Endothelial cell of umbilical vein (primary cell): ENCODE data around the gene SMCO2. TPM values are rescaled to one million over a fixed set of nuclear protein-coding genes. Genes with fewer than 3 reads are reported as not detected.

ENCODE experiments used
- BruUV-seq: library from RNA; stranded (reverse); fragments of 400-500 nt; replicated peaks from 2 replicates; lab custom pipeline; 2021; lab: Mats Ljungman, UMichigan
- CTCF ChIA-PET: fragments of 300-600, 350-600 bp; sonication (Branson Sonifier 250); formaldehyde crosslinking; loops from one replicate; lab custom pipeline; 2021; ENCODE audit warnings: antibody characterized with exemption, inconsistent platforms; lab: Charles Lee
- POLR2A ChIA-PET: fragments of 300-600, 350-600 bp; sonication (Branson Sonifier 250); formaldehyde crosslinking; loops from one replicate; lab custom pipeline; 2021; ENCODE audit warnings: antibody characterized with exemption, inconsistent platforms; lab: Charles Lee
- DNase-seq: peaks from one replicate; pipeline ENCODE4 v3.0.0-alpha.2; 2011; ENCODE audit warnings: low read depth, low spot score
- FAIRE-seq: peaks from 2 replicates; lab custom pipeline; 2011; peaks lifted over from hg19 to GRCh38; lab: Jason Lieb, UNC
- H2AFZ ChIP-seq: 2 replicates; pipeline ENCODE4 v1.6.0; 2012; ENCODE audit warnings: low read depth, low read length, control low read depth, inconsistent platforms
- H3K27ac ChIP-seq: 2 replicates; pipeline ENCODE4 v1.5.1; 2011; ENCODE audit warnings: low read depth, mild to moderate bottlenecking, control low read depth, low read length, moderate library complexity; ENCODE audit not compliant: insufficient read depth
- H3K27me3 ChIP-seq, 2 experiments: 2 replicates each; pipeline versions ENCODE4 v1.6.0 to v1.6.1; 2011; ENCODE audit warnings: low read length in 2 of 2, mixed read lengths in 1 of 2; ENCODE audit not compliant: control insufficient read depth in 2 of 2, insufficient read depth in 2 of 2
- H3K36me3 ChIP-seq, 2 experiments: 2 replicates in 1 of 2; 3 replicates in 1 of 2; pipeline ENCODE4 v1.5.1; 2011; ENCODE audit warnings: low read length in 2 of 2, mild to moderate bottlenecking in 1 of 2, moderate library complexity in 1 of 2; ENCODE audit not compliant: control insufficient read depth in 2 of 2, insufficient read depth in 2 of 2; ENCODE audit errors: extremely low read depth in 1 of 2
- H3K4me1 ChIP-seq: 3 replicates; pipeline ENCODE4 v1.5.1; 2011; ENCODE audit warnings: mild to moderate bottlenecking, low read length; ENCODE audit not compliant: control insufficient read depth, insufficient read depth; ENCODE audit errors: extremely low read depth
- H3K4me2 ChIP-seq: 2 replicates; pipeline ENCODE4 v1.6.1; 2011; ENCODE audit warnings: low read length, control low read depth, mixed read lengths; ENCODE audit not compliant: insufficient read depth
- H3K4me3 ChIP-seq, 3 experiments: fragments of 200-600 bp in 1 of 3; sonication (generic), shearing (Covaris generic) in 1 of 3; replicated peaks in 1 of 3; 2 replicates each; pipeline ENCODE4 v1.5.1; 2011 to 2016; ENCODE audit warnings: control low read depth in 3 of 3, low read length in 3 of 3, mild to moderate bottlenecking in 2 of 3, inconsistent platforms in 1 of 3, low read depth in 1 of 3, moderate library complexity in 1 of 3; ENCODE audit not compliant: insufficient read depth in 1 of 3
- H3K79me2 ChIP-seq: 2 replicates; pipeline ENCODE4 v1.6.0; 2012; ENCODE audit warnings: low read length, inconsistent platforms; ENCODE audit not compliant: control insufficient read depth, insufficient read depth
- H3K9ac ChIP-seq: replicated peaks from 2 replicates; pipeline ENCODE3; 2011; ENCODE audit warnings: low read length, control low read depth; ENCODE audit not compliant: insufficient read depth; ENCODE audit errors: extremely low read depth
- H3K9me1 ChIP-seq: replicated peaks from 3 replicates; pipeline ENCODE4 v1.6.0; 2011; ENCODE audit warnings: mild to moderate bottlenecking, low read length; ENCODE audit not compliant: control insufficient read depth, insufficient read depth; ENCODE audit errors: extremely low read depth
- H3K9me3 ChIP-seq: replicated peaks from 2 replicates; pipeline ENCODE4 v1.5.1; 2012; ENCODE audit warnings: low read length, inconsistent platforms; ENCODE audit not compliant: control insufficient read depth, insufficient read depth
- H4K20me1 ChIP-seq: replicated peaks from 2 replicates; pipeline ENCODE3; 2011; ENCODE audit warnings: mild to moderate bottlenecking, low read length; ENCODE audit not compliant: control insufficient read depth, insufficient read depth; ENCODE audit errors: extremely low read depth
- FOS ChIP-seq: IDR thresholded peaks from 2 replicates; pipeline ENCODE4 v1.6.1; 2011; ENCODE audit warnings: mild to moderate bottlenecking, low read length, moderate library complexity, borderline replicate concordance; ENCODE audit not compliant: insufficient read depth
- GATA2 ChIP-seq: IDR thresholded peaks from 2 replicates; pipeline ENCODE4 v1.7.0; 2011; ENCODE audit warnings: low read depth, mild to moderate bottlenecking, moderate library complexity, mixed read lengths, low read length; ENCODE audit not compliant: insufficient read length, insufficient read depth
- JUN ChIP-seq: IDR thresholded peaks from 2 replicates; pipeline ENCODE4 v1.6.1; 2011; ENCODE audit warnings: borderline replicate concordance, low read depth; ENCODE audit not compliant: insufficient read length, insufficient read depth
- MAX ChIP-seq: IDR thresholded peaks from 2 replicates; pipeline ENCODE4 v1.6.1; 2011; ENCODE audit not compliant: insufficient read depth, insufficient read length
- MYC ChIP-seq: IDR thresholded peaks from one replicate; pipeline ENCODE4 v1.6.1; 2011; ENCODE audit warnings: mild to moderate bottlenecking, low read depth, low read length
- POLR2A ChIP-seq: IDR thresholded peaks from 2 replicates; pipeline ENCODE4 v1.6.1; 2012; ENCODE audit warnings: low read depth, mild to moderate bottlenecking, control low read depth, low read length
- POLR2AphosphoS5 ChIP-seq: IDR thresholded peaks from 2 replicates; pipeline ENCODE4 v1.6.1; 2012; ENCODE audit warnings: low read depth, mild to moderate bottlenecking, control low read depth, low read length, moderate library complexity; ENCODE audit not compliant: insufficient read depth
- dilution Hi-C: fragments of 300-500 bp; cut with MboI; formaldehyde crosslinking; loops from one replicate; pipeline ENCODE4 v1.15.0; 2019; ENCODE audit warnings: low sequenced_read_pairs; ENCODE audit not compliant: extremely low pct_ligation_motif_present
- intact Hi-C: fragments of 100-400 bp; cut with micrococcal nuclease; formaldehyde crosslinking; loops from one replicate; pipeline ENCODE4 v1.10.0; 2022
- polyA plus RNA-seq, 4 experiments: library from polyadenylated mRNA; depleted of rRNA in 3 of 4; stranded (reverse) in 3 of 4; unstranded in 1 of 4; fragments of >200 nt; gene quantifications; 2 replicates each; pipeline versions ENCODE4 v1.2.1 to v1.2.3, GENCODE V29; 2011 to 2012; ENCODE audit warnings: missing spikeins in 1 of 4
- total RNA-seq: library from RNA; stranded (reverse); gene quantifications from 2 replicates; pipeline ENCODE4 v1.2.3, GENCODE V29; 2021
- TF ChIP-seq, protein P1 (sequence below), 2 donors: IDR thresholded peaks; 1 replicate in 1 of 2; 2 replicates in 1 of 2; pipeline ENCODE4 v1.5.1; 2011; ENCODE audit warnings: low read length in 2 of 2, mild to moderate bottlenecking in 2 of 2, moderate library complexity in 2 of 2, control low read depth in 1 of 2, inconsistent platforms in 1 of 2, low read depth in 1 of 2; ENCODE audit not compliant: insufficient read depth in 1 of 2; ENCODE audit errors: extremely low read depth in 1 of 2

SMCO2 gene
- total and polyA plus RNA-seq, 2 donors (not counting 3 experiments of a cell fraction or from before 2014, with no cell fraction given) = 0.33 to 0.49 TPM

DNA sequence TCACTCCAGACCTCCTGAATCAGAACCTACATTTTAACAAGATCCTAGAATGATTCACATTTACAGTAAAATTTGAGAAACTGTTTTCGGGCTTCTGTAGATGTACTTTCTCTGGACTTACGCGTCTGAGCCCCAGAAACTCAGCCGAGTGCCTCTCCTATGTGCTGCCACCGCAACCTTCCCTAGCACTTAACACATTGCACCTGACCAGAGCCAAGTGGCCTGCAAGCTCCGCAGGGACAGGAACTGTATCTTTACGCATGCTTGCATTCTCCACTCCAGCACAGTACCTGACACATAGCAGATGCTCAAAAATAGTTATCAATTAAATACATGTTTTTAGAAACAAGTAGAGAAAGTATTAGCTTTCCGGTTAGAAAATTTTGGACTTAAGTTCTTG, 1.2 kb downstream of the SMCO2 start:
- no peak overlapping the region for H3K9ac ChIP-seq
- no peaks in the 10 kb centered on the region for H3K9me3 ChIP-seq
- H3K4me2 ChIP-seq = no peak overlapping the region
- POLR2A ChIA-PET = no interaction called here
- no peaks in the 10 kb centered on the region for H3K27me3 ChIP-seq
- H3K4me1 ChIP-seq = no peaks in the 10 kb centered on the region
- H3K27ac ChIP-seq = no peak overlapping the region
- intact Hi-C loops = no loop called here
- H2AFZ ChIP-seq = no peak overlapping the region
- no TSS peak for BruUV-seq
- H4K20me1 ChIP-seq = no peaks in the 10 kb centered on the region
- H3K9me1 ChIP-seq = no peaks in the 10 kb centered on the region
- no peaks in the 10 kb centered on the region for H3K36me3 ChIP-seq
- DNase-seq = no peak
- H3K4me3 ChIP-seq = no peak overlapping the region
- CTCF ChIA-PET = interaction anchor here (0.7 to 4.9 kb wide), 2 partner anchors 13 to 404 kb away, joined by 3 to 27 read pairs; no protein-coding TSS in a partner anchor
- FAIRE-seq = no peak
- no peaks in the 10 kb centered on the region for H3K79me2 ChIP-seq
- TF ChIP-seq POLR2A (no peak), JUN (no peak), POLR2AphosphoS5 (no peak), MYC (no peak), FOS (no peak), MAX (no peak), GATA2 (no peak)
- TF ChIP-seq, protein P1, sequence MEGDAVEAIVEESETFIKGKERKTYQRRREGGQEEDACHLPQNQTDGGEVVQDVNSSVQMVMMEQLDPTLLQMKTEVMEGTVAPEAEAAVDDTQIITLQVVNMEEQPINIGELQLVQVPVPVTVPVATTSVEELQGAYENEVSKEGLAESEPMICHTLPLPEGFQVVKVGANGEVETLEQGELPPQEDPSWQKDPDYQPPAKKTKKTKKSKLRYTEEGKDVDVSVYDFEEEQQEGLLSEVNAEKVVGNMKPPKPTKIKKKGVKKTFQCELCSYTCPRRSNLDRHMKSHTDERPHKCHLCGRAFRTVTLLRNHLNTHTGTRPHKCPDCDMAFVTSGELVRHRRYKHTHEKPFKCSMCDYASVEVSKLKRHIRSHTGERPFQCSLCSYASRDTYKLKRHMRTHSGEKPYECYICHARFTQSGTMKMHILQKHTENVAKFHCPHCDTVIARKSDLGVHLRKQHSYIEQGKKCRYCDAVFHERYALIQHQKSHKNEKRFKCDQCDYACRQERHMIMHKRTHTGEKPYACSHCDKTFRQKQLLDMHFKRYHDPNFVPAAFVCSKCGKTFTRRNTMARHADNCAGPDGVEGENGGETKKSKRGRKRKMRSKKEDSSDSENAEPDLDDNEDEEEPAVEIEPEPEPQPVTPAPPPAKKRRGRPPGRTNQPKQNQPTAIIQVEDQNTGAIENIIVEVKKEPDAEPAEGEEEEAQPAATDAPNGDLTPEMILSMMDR (IDR thresholded peaks at IDR 0.05; ENCODE audit: extremely low read depth in 1 of 2, insufficient read depth in 1 of 2, low read depth in 1 of 2, low read length in 2 of 2) = no peak
- dilution Hi-C loops = no loop called here
